HG02870 (cell line): ENCODE measurements around the gene C8G.

Source experiments
- ATAC-seq: cut with Tn5 transposase; IDR thresholded peaks from one replicate; pipeline ENCODE4 v1.9.1; 2021; ENCODE audit warnings: mild to moderate bottlenecking, moderate library complexity; ENCODE audit not compliant: unreplicated experiment

C8G gene

DNA sequence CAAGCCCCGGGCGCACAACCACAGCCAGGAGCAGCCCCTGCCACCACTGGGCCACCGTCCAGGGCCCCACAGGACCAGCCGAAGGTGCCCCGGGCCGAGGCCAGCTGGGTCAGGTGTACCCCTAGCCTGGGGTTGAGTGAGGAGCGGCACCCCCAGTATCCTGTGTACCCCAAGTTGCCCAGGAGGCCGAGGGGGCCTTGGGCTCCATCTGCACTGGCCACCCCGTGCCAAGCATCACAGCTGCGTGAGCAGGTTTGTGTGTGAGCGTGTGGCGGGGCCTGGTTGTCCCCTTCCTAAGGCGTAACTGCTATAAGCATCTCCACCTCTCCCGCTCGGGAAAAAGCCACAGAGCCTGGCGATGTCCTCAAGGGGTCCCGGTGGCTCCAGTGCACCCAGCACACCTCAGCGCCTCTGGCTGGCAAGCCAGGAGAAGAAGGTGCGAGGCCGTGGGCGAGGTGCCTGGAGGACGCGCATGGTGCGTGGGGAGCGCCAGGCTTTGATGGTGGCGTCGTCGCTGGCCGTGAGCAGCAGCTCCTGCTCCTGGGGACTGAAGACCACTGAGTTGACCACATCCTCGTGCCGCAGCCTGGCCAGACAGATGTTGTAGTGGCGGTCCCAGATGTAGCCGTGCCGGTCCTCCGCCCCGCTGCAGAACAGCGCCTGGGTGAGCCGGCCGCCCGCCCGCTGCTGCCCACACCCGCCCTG is 4.4 kb upstream of the C8G start:
- no peak for ATAC-seq

DNA sequence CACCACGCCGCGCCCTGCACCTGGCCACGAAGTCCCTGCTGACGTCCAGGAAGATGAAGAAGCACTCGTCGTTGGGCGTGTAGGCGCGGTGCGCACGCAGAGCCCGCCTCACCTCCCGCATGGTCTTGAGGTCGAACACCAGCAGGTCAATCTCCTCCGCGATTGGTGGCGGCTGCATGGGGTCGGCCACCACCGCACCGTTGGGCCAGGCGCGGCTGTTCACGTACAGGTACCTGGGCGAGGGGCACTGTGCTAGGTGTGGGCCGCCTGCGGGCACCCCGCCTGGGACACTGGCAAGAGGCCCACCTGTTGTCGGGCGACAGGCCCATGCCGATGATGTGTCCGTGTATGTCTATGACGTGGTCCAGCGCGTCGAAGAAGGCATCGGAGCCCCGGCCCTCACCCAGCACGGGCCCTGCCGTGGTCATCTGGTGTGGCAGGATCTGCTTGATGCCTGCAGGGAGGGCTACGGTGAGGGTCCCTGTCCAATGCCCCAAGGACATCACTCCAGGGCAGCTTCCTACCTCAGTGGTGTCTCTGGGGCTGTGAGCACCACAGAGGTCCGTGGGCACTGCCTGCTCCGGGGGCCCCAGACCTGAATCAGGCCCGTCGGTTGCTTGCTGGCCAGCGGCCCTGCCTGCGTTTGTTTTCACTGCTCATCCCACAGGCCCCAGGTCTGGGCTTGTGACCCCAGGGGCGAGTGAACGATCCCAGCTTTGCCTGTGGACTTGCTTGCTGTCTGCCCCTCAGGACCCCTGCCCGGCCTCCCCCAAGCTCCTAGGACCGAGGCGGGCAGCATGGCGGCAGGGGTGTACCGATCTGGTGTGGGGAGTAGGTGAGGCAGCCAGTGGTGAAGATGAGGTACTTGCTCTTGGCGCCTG is 3.6 kb upstream of the C8G start:
- ATAC-seq, result no peak

DNA sequence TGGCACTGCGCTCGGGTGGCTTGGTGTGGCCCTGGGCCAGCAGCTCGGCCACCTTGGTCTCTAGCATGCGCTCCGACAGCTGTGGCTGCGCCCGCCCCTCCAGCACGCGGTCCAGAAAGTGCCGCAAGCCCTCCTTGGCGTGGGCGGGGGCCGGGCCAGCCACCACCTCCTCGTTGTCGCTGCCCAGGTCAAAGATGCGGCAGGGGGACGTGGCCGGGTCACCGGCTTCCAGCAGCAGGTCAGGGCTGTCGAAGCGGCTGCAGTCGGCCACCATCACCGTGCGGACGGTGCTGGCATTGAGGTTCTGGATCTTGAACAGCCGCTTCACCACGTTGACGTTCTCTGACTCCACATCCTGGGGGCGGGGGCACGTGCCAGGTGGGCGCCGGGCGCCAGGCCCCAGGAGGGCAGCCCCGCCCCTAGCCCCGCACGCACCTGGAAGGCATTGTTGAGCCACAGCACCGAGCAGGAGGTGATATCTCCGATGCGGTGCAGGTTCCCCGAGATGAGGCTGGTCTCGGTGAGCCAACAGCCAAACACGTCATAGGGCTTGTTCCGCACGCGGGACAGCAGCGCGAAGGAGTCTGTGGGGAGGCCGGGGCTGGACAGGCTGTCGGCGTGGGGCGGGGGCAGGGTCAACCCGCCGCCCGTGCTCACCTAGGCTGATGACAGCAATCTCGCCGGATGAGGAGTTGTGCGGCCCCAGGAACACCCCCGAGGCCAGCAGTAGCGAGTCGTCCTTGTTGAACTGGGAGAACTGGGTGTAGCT is 2.7 kb upstream of the C8G start:
- ATAC-seq, result no peak

DNA sequence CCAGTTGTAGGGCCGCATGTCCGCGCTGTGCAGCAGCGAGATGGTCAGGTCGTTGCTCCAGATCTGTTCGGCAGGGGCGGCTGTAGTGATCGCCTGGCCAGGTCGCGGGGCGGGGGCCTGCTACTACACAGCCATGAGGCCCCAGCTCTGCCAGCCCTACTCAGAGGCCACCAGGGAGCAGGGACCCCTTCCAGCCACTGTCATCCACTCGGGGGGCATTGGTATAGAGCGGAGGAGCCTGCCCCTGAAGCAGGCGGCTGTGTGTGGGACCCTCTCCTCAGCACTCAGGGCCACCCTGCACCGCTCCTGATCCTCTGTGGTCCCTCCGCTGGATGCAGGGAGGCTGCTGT is 2.2 kb upstream of the C8G start:
- no peak for ATAC-seq

DNA sequence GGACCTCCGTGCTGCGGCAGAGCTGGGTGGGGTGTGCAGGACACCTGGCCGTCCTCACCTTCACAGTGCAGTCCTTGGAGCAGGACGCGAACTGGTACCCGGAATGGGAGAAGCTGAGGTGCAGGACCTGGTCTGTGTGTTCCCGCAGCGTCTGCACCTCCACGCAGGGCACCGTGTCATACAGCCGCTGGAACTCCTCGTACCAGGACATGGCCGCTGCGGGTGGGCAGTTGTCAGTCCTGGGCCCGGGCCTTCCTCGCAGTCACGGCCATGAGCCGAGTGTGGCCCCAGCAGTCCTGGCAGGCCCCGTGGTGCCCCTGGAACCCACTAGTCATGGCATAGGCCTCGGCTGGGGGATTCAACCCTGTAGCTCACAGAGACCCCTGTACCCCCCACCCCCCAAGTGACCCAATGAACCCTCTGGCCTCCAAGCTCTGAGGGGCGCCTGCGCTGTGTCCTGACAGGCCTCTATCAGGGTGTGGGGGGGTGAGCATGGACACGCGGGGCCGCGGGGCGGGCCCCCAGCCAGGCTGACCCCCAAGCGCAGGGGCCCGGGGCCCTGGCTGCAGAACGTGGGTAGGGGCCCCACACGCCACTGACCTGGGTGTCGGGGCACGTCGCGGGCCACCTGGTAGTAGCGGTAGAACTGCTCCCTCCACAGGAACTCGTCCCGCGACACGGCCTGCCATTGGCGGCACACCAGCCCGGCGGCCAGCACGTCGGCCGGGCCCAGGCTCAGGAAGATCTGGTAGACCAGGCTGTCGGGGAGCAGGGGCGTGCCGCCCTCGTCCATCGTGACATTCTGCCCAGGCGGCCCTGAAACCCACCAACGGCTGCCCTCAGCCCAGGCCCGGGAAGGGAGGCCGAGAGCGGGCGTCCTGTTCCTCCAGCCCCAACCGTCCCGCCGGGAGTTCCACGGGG is 1.5 kb upstream of the C8G start:
- ATAC-seq, result peak; percentile 7

DNA sequence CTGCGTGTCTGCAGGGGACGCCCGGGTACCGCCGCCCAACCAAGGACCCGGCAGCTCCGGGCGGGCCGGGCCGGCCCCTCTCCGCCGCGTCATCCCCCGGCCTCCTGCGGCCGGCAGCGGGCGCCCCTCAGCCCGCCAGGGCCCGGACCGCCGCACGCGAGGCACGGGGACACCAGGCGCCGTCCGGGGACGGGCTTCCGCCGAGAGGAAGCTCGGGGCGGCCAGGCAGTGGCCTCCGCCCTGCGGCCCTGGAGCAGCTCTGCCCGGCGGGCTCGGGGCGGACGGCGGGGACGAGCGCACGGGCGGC is 878 bp upstream of the C8G start:
- peak; percentile 35 for ATAC-seq

DNA sequence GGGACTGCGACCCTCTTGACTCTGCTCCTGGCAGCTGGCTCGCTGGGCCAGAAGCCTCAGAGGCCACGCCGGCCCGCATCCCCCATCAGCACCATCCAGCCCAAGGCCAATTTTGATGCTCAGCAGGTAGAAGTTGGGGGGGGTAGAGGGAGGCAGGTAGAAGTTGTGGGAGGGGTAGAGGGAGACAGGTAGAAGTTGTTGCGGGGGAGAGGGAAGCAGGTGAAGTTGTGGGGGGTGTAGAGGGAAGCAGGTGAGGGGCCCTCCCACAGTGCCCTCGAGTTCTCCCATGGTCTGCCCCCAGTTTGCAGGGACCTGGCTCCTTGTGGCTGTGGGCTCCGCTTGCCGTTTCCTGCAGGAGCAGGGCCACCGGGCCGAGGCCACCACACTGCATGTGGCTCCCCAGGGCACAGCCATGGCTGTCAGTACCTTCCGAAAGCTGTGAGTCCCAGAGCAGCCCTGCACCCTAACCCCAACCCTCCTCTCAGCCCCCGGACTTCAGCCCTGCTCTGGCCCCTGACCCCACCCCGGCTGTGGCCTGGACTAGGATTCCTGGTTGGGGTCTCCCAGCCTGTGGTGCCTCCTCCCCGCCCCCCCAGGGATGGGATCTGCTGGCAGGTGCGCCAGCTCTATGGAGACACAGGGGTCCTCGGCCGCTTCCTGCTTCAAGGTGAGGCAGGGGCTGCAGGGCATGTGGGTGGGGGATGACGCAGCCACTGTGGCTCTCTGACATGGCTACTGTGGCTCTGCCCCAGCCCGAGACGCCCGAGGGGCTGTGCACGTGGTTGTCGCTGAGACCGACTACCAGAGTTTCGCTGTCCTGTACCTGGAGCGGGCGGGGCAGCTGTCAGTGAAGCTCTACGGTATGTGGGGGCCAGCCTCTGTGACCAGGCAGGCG is 537 bp downstream of the C8G start:
- no peak for ATAC-seq

GRCh38 chr9:136946228-136947027 is 1.4 kb downstream of the C8G start:
- no peak for ATAC-seq

DNA sequence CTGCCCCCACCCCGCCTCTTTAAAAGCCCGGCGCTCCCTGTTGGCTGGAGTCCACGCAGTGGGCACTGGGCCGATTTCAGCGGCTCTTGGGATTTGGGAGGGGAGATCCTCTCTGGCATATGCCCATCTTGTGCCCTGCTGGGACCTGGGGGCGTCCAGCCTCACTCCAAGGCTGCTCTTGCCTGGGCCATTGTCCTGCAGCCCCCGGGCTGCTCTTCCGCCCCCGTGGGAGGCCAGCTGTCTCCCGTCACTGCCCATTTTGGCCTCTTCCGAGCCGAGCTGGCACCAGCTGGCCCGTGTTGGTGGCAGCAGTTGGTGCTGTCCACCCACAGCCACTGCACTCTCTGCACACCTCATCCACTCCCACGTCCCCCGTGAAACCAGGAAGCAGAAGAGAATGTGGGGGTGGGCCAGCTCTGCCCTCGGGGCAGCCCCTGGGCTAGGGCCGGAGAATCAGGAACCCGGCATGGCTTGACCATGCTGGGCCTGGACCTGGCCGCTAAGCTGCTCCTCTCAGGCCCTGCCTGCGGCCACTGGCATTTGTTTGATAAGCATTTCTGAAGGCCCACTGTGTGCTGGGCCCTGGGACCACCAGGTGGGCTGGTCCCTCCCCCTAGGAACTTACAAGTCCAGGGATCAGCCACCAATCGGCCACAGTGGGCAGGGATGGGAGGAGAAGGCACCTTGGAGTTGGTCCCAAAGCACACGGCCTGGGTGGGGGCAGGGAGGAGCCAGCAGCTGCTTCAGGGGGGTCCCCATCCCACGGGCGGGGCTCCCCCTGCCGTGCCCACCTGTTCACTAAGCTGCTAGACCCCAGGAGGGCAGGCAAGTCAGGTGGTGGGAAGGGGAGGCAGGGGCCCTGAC is 2.2 kb downstream of the C8G start:
- no peak for ATAC-seq

- ATAC-seq, result no peak
Measured at GRCh38 chr9:136947955-136948510, 3.0 kb downstream of the C8G start.

- no peak for ATAC-seq
Measured at GRCh38 chr9:136949239-136949816, 4.3 kb downstream of the C8G start.

- ATAC-seq, result peak; percentile 78
Measured at GRCh38 chr9:136949817-136950655, 5.0 kb downstream of the C8G start.

GRCh38 chr9:136950656-136951276 is 5.7 kb downstream of the C8G start:
- ATAC-seq, result no peak

- no peak for ATAC-seq
Measured at GRCh38 chr9:136951541-136952320, 6.7 kb downstream of the C8G start, which contains the start of gene LCN12. Gene LCN12, plus strand, starts transcription at chr9:136952273. Its CDS starts 55 bp downstream, at chr9:136952328.

GRCh38 chr9:136952321-136952850 is 7.3 kb downstream of the C8G start:
- ATAC-seq, result no peak
